GM21723 (cell line): ENCODE results near the gene P4HA1.

ENCODE experiments used
- ATAC-seq: cut with Tn5 transposase; IDR thresholded peaks from one replicate; pipeline ENCODE4 v1.9.1; 2021; ENCODE audit warnings: mild to moderate bottlenecking, moderate library complexity; ENCODE audit not compliant: unreplicated experiment

The P4HA1 gene

GRCh38 chr10:73094986-73095480 is 1.6 kb downstream of the P4HA1 start:
- ATAC-seq = no peak

- no peak for ATAC-seq
These were observed 2.5 kb downstream of the P4HA1 start for GRCh38 chr10:73093922-73094850.

- ATAC-seq = no peak
These were observed 3.8 kb downstream of the P4HA1 start for GRCh38 chr10:73092830-73093229.

GRCh38 chr10:73088304-73088703 is 8.4 kb downstream of the P4HA1 start:
- ATAC-seq = no peak

GRCh38 chr10:73086816-73087215 is 9.8 kb downstream of the P4HA1 start:
- ATAC-seq = no peak

GRCh38 chr10:73084209-73084608 is 12.5 kb downstream of the P4HA1 start:
- ATAC-seq = no peak

GRCh38 chr10:73083221-73083620 is 13.4 kb downstream of the P4HA1 start:
- ATAC-seq = no peak

- no peak for ATAC-seq
These were observed 16.7 kb downstream of the P4HA1 start for GRCh38 chr10:73079779-73080541.

GRCh38 chr10:73076360-73077183 is 20.1 kb downstream of the P4HA1 start:
- no peak for ATAC-seq

GRCh38 chr10:73075829-73076228 is 20.8 kb downstream of the P4HA1 start:
- ATAC-seq = no peak

GRCh38 chr10:73073627-73074026 is 23.0 kb downstream of the P4HA1 start:
- no peak for ATAC-seq

GRCh38 chr10:73065441-73065840 is 31.2 kb downstream of the P4HA1 start:
- ATAC-seq = no peak

- ATAC-seq = no peak
These were observed 34.9 kb downstream of the P4HA1 start for GRCh38 chr10:73061743-73062142.

- ATAC-seq = no peak
These were observed 35.7 kb downstream of the P4HA1 start for GRCh38 chr10:73060738-73061635.

- ATAC-seq = no peak
These were observed 36.5 kb downstream of the P4HA1 start for GRCh38 chr10:73060173-73060572.

- no peak for ATAC-seq
These were observed 38.5 kb downstream of the P4HA1 start for GRCh38 chr10:73058057-73058591.

GRCh38 chr10:73054286-73054685 is 42.4 kb downstream of the P4HA1 start:
- ATAC-seq = no peak

- ATAC-seq = no peak
These were observed 43.4 kb downstream of the P4HA1 start for GRCh38 chr10:73053275-73053674.

- ATAC-seq = no peak
These were observed 52.0 kb downstream of the P4HA1 start for GRCh38 chr10:73044378-73045285.
